Suprapubic skin (tissue), 4 donors: ENCODE results near the gene MFSD11. TPM values are rescaled to one million over a fixed set of nuclear protein-coding genes. Genes with fewer than 3 reads are reported as not detected.
"Not testable (repeated sequence)": the region's sequence is repeated elsewhere in the genome, so short reads cannot be mapped to it uniquely, and the experiment has no call there.

ENCODE experiments used
- DNase-seq, 2 donors: peaks; one replicate each; pipeline ENCODE4 v3.0.0-alpha.2; 2019; ENCODE audit warnings: low spot score in 2 of 2
- H3K27ac ChIP-seq: fragments of 200-600 bp; sonication (generic); one replicate; pipeline ENCODE4 v1.5.1; 2019
- H3K27me3 ChIP-seq: fragments of 200-600 bp; sonication (generic); one replicate; pipeline ENCODE4 v1.5.1; 2019
- H3K36me3 ChIP-seq: fragments of 200-600 bp; sonication (generic); one replicate; pipeline ENCODE4 v1.5.1; 2019
- H3K4me1 ChIP-seq: fragments of 200-600 bp; sonication (generic); one replicate; pipeline ENCODE4 v1.5.1; 2019
- H3K4me3 ChIP-seq: fragments of 200-600 bp; sonication (generic); one replicate; pipeline ENCODE4 v1.5.1; 2019; ENCODE audit warnings: mild to moderate bottlenecking
- H3K9me3 ChIP-seq: fragments of 200-600 bp; sonication (generic); one replicate; pipeline ENCODE4 v1.5.1; 2019
- CTCF ChIP-seq, 2 donors: fragments of 200-600 bp in 1 of 2; fragments of 450-650 bp in 1 of 2; sonication (generic) in 1 of 2; IDR thresholded peaks; one replicate each; pipeline ENCODE4 v1.5.1; 2016 to 2019; ENCODE audit warnings: antibody characterized with exemption in 2 of 2, mild to moderate bottlenecking in 1 of 2, moderate library complexity in 1 of 2
- EP300 ChIP-seq: sonication (generic); formaldehyde crosslinking; IDR thresholded peaks from one replicate; pipeline ENCODE4 v1.6.1; 2017; ENCODE audit warnings: antibody characterized with exemption
- POLR2A ChIP-seq, 2 donors: fragments of 450-650 bp; IDR thresholded peaks; one replicate each; pipeline ENCODE4 v1.6.1; 2017; ENCODE audit warnings: antibody characterized with exemption in 2 of 2, mild to moderate bottlenecking in 2 of 2, moderate library complexity in 2 of 2
- POLR2AphosphoS5 ChIP-seq, 3 donors: sonication (generic); formaldehyde crosslinking; IDR thresholded peaks; one replicate each; pipeline ENCODE4 v1.6.1; 2017; ENCODE audit warnings: antibody characterized with exemption in 3 of 3
- WGBS: methylation state at CpG from one replicate; pipeline ENCODE4 v1.1.5; 2018; 5-methylcytosine and 5-hydroxymethylcytosine counted together
- total RNA-seq, 4 donors: library from RNA; depleted of rRNA; stranded (reverse); fragments of >200 nt; gene quantifications; one replicate each; pipeline ENCODE4 v1.1.0, GENCODE V29; 2016

The MFSD11 gene
- total RNA-seq, 4 donors from 2014 or later, result 31.5 to 78.8 (median 37.2) TPM

- H3K27ac ChIP-seq, result no peak overlapping the region
- H3K4me1 ChIP-seq, result peaks cover 35% of the 10 kb centered on the region
- TF ChIP-seq POLR2AphosphoS5 (IDR thresholded peaks at IDR 0.05) (no peak), POLR2A (IDR thresholded peaks at IDR 0.05) (no peak), EP300 (no peak), CTCF (IDR thresholded peaks at IDR 0.05) (no peak)
- H3K36me3 ChIP-seq, result peaks cover 83% of the 10 kb centered on the region
- WGBS, result 92% methylated on average over 9 of the region's 9 CpGs
- no peaks in the 10 kb centered on the region for H3K9me3 ChIP-seq
- no peak overlapping the region for H3K4me3 ChIP-seq
- no peaks in the 10 kb centered on the region for H3K27me3 ChIP-seq
- peak in 1 of 2 donors; percentile 54 for DNase-seq
These were observed 17.0 kb upstream of the MFSD11 start for GRCh38 chr17:76720941-76721340.

- DNase-seq, result no peak
- H3K4me1 ChIP-seq, result peaks cover 34% of the 10 kb centered on the region
These were observed 16.5 kb upstream of the MFSD11 start for GRCh38 chr17:76721463-76721862.

GRCh38 chr17:76722279-76722678 is 15.6 kb upstream of the MFSD11 start:
- H3K27ac ChIP-seq, result no peak overlapping the region
- peaks cover 29% of the 10 kb centered on the region for H3K4me1 ChIP-seq
- peaks cover 69% of the 10 kb centered on the region for H3K36me3 ChIP-seq
- H3K27me3 ChIP-seq, result no peaks in the 10 kb centered on the region
- TF ChIP-seq POLR2A (IDR thresholded peaks at IDR 0.05), result no peak
- TF ChIP-seq POLR2AphosphoS5 (IDR thresholded peaks at IDR 0.05), result no peak
- TF ChIP-seq EP300, result no peak
- TF ChIP-seq CTCF (IDR thresholded peaks at IDR 0.05), result no peak
- no peaks in the 10 kb centered on the region for H3K9me3 ChIP-seq
- 97% methylated on average over 8 of the region's 8 CpGs for WGBS
- H3K4me3 ChIP-seq, result no peak overlapping the region
- DNase-seq, result peak in 1 of 2 donors; percentile 53

More at GRCh38 chr17:76721463-76721862, 16.5 kb upstream of the MFSD11 start:
- 88% methylated on average over 10 of the region's 10 CpGs for WGBS
- Histone ChIP-seq H3K27me3 (no peaks in the 10 kb centered on the region), H3K9me3 (no peaks in the 10 kb centered on the region), H3K4me3 (no peak overlapping the region), H3K27ac (no peak overlapping the region), H3K36me3 (peaks cover 77% of the 10 kb centered on the region)
- TF ChIP-seq POLR2A (IDR thresholded peaks at IDR 0.05), result no peak
- no peak for TF ChIP-seq POLR2AphosphoS5 (IDR thresholded peaks at IDR 0.05)
- TF ChIP-seq EP300, result no peak
- no peak for TF ChIP-seq CTCF (IDR thresholded peaks at IDR 0.05)

- peak in 1 of 2 donors; percentile 44 for DNase-seq
- not testable (repeated sequence) for H3K4me3 ChIP-seq, H3K27me3 ChIP-seq, H3K27ac ChIP-seq, H3K9me3 ChIP-seq
- 99% methylated on average over 8 of the region's 8 CpGs for WGBS
- Histone ChIP-seq H3K36me3 (peaks cover 63% of the 10 kb centered on the region), H3K4me1 (peaks cover 33% of the 10 kb centered on the region)
These were observed 14.9 kb upstream of the MFSD11 start for GRCh38 chr17:76722977-76723376.

- H3K27ac ChIP-seq, result no peak overlapping the region
- no peak for DNase-seq
- H3K27me3 ChIP-seq, result no peaks in the 10 kb centered on the region
- H3K36me3 ChIP-seq, result peaks cover 55% of the 10 kb centered on the region
- peaks cover 37% of the 10 kb centered on the region for H3K4me1 ChIP-seq
- WGBS, result 98% methylated on average over 9 of the region's 9 CpGs
- H3K9me3 ChIP-seq, result no peaks in the 10 kb centered on the region
- TF ChIP-seq POLR2AphosphoS5 (IDR thresholded peaks at IDR 0.05) (no peak), POLR2A (IDR thresholded peaks at IDR 0.05) (no peak), EP300 (no peak), CTCF (IDR thresholded peaks at IDR 0.05) (no peak)
- no peak overlapping the region for H3K4me3 ChIP-seq
These were observed 14.1 kb upstream of the MFSD11 start for GRCh38 chr17:76723812-76724211.
